B cell (primary cell): ENCODE measurements around the gene TOGARAM1.

Experiments
- CTCF ChIP-seq: fragments of 200-600 bp; IDR thresholded peaks from one replicate; pipeline ENCODE4 v1.8.0; 2022; ENCODE audit warnings: antibody characterized with exemption, mild to moderate bottlenecking
- EZH2 ChIP-seq: IDR thresholded peaks from 2 replicates; pipeline ENCODE4 v1.6.1; 2012; ENCODE audit warnings: borderline replicate concordance, low read depth, mild to moderate bottlenecking, moderate library complexity, low read length; ENCODE audit not compliant: insufficient read depth, poor library complexity, severe bottlenecking

GRCh38 chr14:44982594-44982993, 20.6 kb downstream of the TOGARAM1 start:
- no peak for TF ChIP-seq CTCF
- no peak for TF ChIP-seq EZH2
